B cell (primary cell): ENCODE results near the gene MAPRE2. TPM values are rescaled to one million over a fixed set of nuclear protein-coding genes. Genes with fewer than 3 reads are reported as not detected.

ENCODE experiments used
- ATAC-seq: fragments of 200-7000 bp; cut with Tn5 transposase; one replicate; pipeline ENCODE4 v1.10.0; 2021; ENCODE audit warnings: low read depth, mild to moderate bottlenecking, moderate number of reproducible peaks, moderate library complexity
- CTCF ChIA-PET: fragments of 350-600 bp; sonication (Branson Sonifier 250); formaldehyde crosslinking; loops from one replicate; lab custom pipeline; 2021; ENCODE audit warnings: antibody characterized with exemption, inconsistent platforms; lab: Charles Lee
- POLR2A ChIA-PET: fragments of 350-600 bp; sonication (Branson Sonifier 250); formaldehyde crosslinking; loops from one replicate; lab custom pipeline; 2021; ENCODE audit warnings: antibody characterized with exemption; lab: Charles Lee
- DNase-seq: peaks from one replicate; pipeline ENCODE4 v3.0.0; 2013
- H2AFZ ChIP-seq: 2 replicates; pipeline ENCODE4 v1.6.1; 2012; ENCODE audit warnings: mild to moderate bottlenecking, low read depth, low read length; ENCODE audit not compliant: insufficient read depth, poor library complexity, severe bottlenecking
- H3K27ac ChIP-seq, 2 donors: 1 replicate in 1 of 2; 2 replicates in 1 of 2; pipeline ENCODE4 v1.5.1; 2012 to 2013; ENCODE audit warnings: low read length in 2 of 2, mild to moderate bottlenecking in 2 of 2, moderate library complexity in 1 of 2
- H3K27me3 ChIP-seq, 4 experiments: fragments of 200-600 bp in 1 of 4; sonication (generic) in 1 of 4; replicated peaks in 1 of 4; 1 replicate in 2 of 4; 2 replicates in 2 of 4; pipeline versions ENCODE4 v1.6.1 to v1.7.0; 2013 to 2016; ENCODE audit warnings: low read length in 3 of 4, mild to moderate bottlenecking in 2 of 4, mixed read lengths in 1 of 4, moderate library complexity in 1 of 4; ENCODE audit not compliant: insufficient read depth in 4 of 4, control insufficient read depth in 3 of 4; ENCODE audit errors: control extremely low read depth in 1 of 4
- H3K36me3 ChIP-seq, 2 experiments: replicated peaks in 1 of 2; 1 replicate in 1 of 2; 2 replicates in 1 of 2; pipeline versions ENCODE4 v1.6.1 to v1.7.1; 2013; ENCODE audit warnings: low read length in 1 of 2; ENCODE audit not compliant: insufficient read depth in 2 of 2, control insufficient read depth in 1 of 2; ENCODE audit errors: control extremely low read depth in 1 of 2, extremely low read depth in 1 of 2
- H3K4me1 ChIP-seq, 2 donors: fragments of 200-600 bp in 1 of 2; sonication (generic) in 1 of 2; 1 replicate in 1 of 2; 2 replicates in 1 of 2; pipeline versions ENCODE4 v1.5.1 to v1.6.1; 2013 to 2017; ENCODE audit warnings: low read length in 2 of 2; ENCODE audit not compliant: control insufficient read depth in 2 of 2, insufficient read depth in 2 of 2
- H3K4me2 ChIP-seq: replicated peaks from 2 replicates; pipeline ENCODE3; 2012; ENCODE audit warnings: mild to moderate bottlenecking, low read depth, low read length; ENCODE audit not compliant: poor library complexity, severe bottlenecking
- H3K4me3 ChIP-seq, 5 experiments: fragments of 200-600 bp in 1 of 5; sonication (generic) in 1 of 5; 1 replicate in 3 of 5; 2 replicates in 2 of 5; pipeline versions ENCODE4 v1.5.1 to v1.7.0; 2011 to 2016; ENCODE audit warnings: low read length in 4 of 5, mild to moderate bottlenecking in 4 of 5, low read depth in 2 of 5, control low read depth in 1 of 5, moderate library complexity in 1 of 5; ENCODE audit not compliant: insufficient read depth in 1 of 5; ENCODE audit errors: control extremely low read depth in 1 of 5, extremely low read depth in 1 of 5
- H3K79me2 ChIP-seq: fragments of 200-600 bp; sonication (generic); one replicate; pipeline ENCODE4 v1.6.0; 2016; ENCODE audit warnings: low read length; ENCODE audit not compliant: control insufficient read depth, insufficient read depth
- H3K9ac ChIP-seq: fragments of 200-600 bp; sonication (generic); 2 replicates; pipeline ENCODE4 v1.6.1; 2017; ENCODE audit warnings: mild to moderate bottlenecking, low read length, moderate library complexity
- H3K9me3 ChIP-seq, 3 donors: one replicate each; pipeline versions ENCODE4 v1.6.1 to v1.7.1; 2013; ENCODE audit warnings: low read length in 2 of 3; ENCODE audit not compliant: control insufficient read depth in 2 of 3, insufficient read depth in 1 of 3; ENCODE audit errors: control extremely low read depth in 1 of 3
- H4K20me1 ChIP-seq: 2 replicates; pipeline ENCODE4 v1.6.0; 2012; ENCODE audit warnings: mild to moderate bottlenecking, low read length; ENCODE audit not compliant: insufficient read depth, control insufficient read depth, poor library complexity, severe bottlenecking
- H3K27ac Mint-ChIP-seq: one replicate; pipeline ENCODE4 v1.8.0; 2021; ENCODE audit warnings: mixed read lengths
- H3K27me3 Mint-ChIP-seq: one replicate; pipeline ENCODE4 v1.8.0; 2021; ENCODE audit warnings: mixed read lengths
- H3K4me1 Mint-ChIP-seq: one replicate; pipeline ENCODE4 v1.8.0; 2021; ENCODE audit warnings: mixed read lengths
- H3K4me3 Mint-ChIP-seq: one replicate; pipeline ENCODE4 v1.8.0; 2021; ENCODE audit warnings: mixed read lengths
- H3K9me3 Mint-ChIP-seq: one replicate; pipeline ENCODE4 v1.8.0; 2022; ENCODE audit warnings: mixed read lengths; ENCODE audit not compliant: insufficient read depth
- EZH2 ChIP-seq: IDR thresholded peaks from 2 replicates; pipeline ENCODE4 v1.6.1; 2012; ENCODE audit warnings: borderline replicate concordance, low read depth, mild to moderate bottlenecking, moderate library complexity, low read length; ENCODE audit not compliant: insufficient read depth, poor library complexity, severe bottlenecking
- WGBS: methylation state at CpG from one replicate; pipeline ENCODE4 v1.1.5; 2013; ENCODE audit warnings: missing lambda C conversion rate; ENCODE audit not compliant: insufficient coverage; 5-methylcytosine and 5-hydroxymethylcytosine counted together
- intact Hi-C: fragments of 100-400 bp; cut with micrococcal nuclease; formaldehyde crosslinking; loops from one replicate; pipeline ENCODE4 v1.10.0; 2022
- polyA plus RNA-seq: library from polyadenylated mRNA; depleted of rRNA; stranded (reverse); fragments of >200 nt; gene quantifications from 2 replicates; pipeline ENCODE4 v1.2.3, GENCODE V29; 2012
- total RNA-seq, 2 donors: library from RNA; stranded (reverse); fragments of 120-200 nt in 1 of 2; gene quantifications; 1 replicate in 1 of 2; 2 replicates in 1 of 2; pipeline versions ENCODE4 v1.2.3 to v1.2.4, GENCODE V29; 2013 to 2022
- TF ChIP-seq, protein P1 (sequence below): fragments of 200-600 bp; IDR thresholded peaks from one replicate; pipeline ENCODE4 v1.8.0; 2022; ENCODE audit warnings: antibody characterized with exemption, mild to moderate bottlenecking

The MAPRE2 gene
- total and polyA plus RNA-seq, 2 donors (not counting 1 experiment from before 2014, with no cell fraction given): 36.7 to 63.3 TPM

DNA sequence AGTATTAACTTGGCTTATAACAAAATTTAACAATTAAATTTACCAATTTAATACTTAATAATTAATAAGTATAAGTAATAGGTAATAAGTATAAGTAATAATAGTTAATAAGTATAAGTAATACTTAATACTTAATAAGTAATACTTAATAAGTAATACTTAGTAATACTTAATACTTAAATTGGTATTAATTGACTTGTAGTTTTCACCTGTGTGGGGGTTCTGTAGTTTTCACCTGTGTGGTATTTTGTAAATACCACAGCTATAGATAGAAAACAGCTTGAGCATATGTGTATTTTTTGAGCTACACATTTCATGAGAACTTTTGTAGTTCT lies 55.4 kb downstream of the MAPRE2 start:
- Histone ChIP-seq H3K27ac (no peak overlapping the region), H3K36me3 (peaks cover 0 to 31% of the 10 kb centered on the region in 2 experiments), H3K79me2 (peaks cover 59% of the 10 kb centered on the region), H4K20me1 (peaks cover 11% of the 10 kb centered on the region), H3K9ac (no peak overlapping the region), H3K4me1 (no peaks in the 10 kb centered on the region), H3K27me3 (no peaks in the 10 kb centered on the region), H2AFZ (no peak overlapping the region), H3K4me3 (no peak overlapping the region), H3K9me3 (no peaks in the 10 kb centered on the region), H3K4me2 (no peak overlapping the region)
- ATAC-seq (no peak), DNase-seq (no peak)
- no peaks in the 10 kb centered on the region for H3K9me3 Mint-ChIP-seq
- no peak overlapping the region for H3K27ac Mint-ChIP-seq
- H3K4me1 Mint-ChIP-seq: peaks cover 23% of the 10 kb centered on the region
- H3K4me3 Mint-ChIP-seq: no peak overlapping the region
- intact Hi-C loops: no loop called here
- POLR2A ChIA-PET: no interaction called here
- TF ChIP-seq, protein P1, sequence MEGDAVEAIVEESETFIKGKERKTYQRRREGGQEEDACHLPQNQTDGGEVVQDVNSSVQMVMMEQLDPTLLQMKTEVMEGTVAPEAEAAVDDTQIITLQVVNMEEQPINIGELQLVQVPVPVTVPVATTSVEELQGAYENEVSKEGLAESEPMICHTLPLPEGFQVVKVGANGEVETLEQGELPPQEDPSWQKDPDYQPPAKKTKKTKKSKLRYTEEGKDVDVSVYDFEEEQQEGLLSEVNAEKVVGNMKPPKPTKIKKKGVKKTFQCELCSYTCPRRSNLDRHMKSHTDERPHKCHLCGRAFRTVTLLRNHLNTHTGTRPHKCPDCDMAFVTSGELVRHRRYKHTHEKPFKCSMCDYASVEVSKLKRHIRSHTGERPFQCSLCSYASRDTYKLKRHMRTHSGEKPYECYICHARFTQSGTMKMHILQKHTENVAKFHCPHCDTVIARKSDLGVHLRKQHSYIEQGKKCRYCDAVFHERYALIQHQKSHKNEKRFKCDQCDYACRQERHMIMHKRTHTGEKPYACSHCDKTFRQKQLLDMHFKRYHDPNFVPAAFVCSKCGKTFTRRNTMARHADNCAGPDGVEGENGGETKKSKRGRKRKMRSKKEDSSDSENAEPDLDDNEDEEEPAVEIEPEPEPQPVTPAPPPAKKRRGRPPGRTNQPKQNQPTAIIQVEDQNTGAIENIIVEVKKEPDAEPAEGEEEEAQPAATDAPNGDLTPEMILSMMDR: no peak
- no peak for TF ChIP-seq EZH2
- H3K27me3 Mint-ChIP-seq: no peaks in the 10 kb centered on the region
- CTCF ChIA-PET: interaction anchor here (1.0 to 1.4 kb wide), 2 partner anchors 14 to 68 kb away, joined by 3 read pairs; no protein-coding TSS in a partner anchor

DNA sequence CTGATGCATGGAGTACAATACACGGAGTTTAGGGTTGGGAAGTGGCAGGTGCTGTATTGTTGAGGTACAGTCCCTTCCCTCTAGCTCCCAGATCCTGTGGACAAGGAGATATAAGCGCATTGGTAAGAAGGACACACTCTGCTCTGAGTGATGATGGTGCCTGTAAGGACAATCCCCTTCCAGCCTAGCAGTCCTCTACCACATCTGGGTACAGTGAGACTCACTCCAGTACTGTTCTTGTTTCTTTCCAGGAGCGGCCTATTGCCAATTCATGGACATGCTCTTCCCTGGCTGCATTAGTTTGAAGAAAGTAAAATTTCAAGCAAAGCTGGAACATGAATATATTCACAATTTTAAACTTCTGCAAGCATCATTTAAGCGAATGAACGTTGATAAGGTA lies 56.0 kb downstream of the MAPRE2 start:
- POLR2A ChIA-PET: no interaction called here
- DNase-seq (no peak), ATAC-seq (no peak)
- Histone ChIP-seq H4K20me1 (peaks cover 11% of the 10 kb centered on the region), H3K4me1 (no peaks in the 10 kb centered on the region), H3K27me3 (no peaks in the 10 kb centered on the region), H3K4me3 (no peak overlapping the region), H3K4me2 (no peak overlapping the region), H3K9me3 (no peaks in the 10 kb centered on the region), H3K79me2 (peaks cover 53% of the 10 kb centered on the region), H2AFZ (no peak overlapping the region), H3K9ac (no peak overlapping the region), H3K36me3 (peaks cover 0 to 35% of the 10 kb centered on the region in 2 experiments), H3K27ac (no peak overlapping the region)
- no peak overlapping the region for H3K27ac Mint-ChIP-seq
- H3K4me3 Mint-ChIP-seq: no peak overlapping the region
- CTCF ChIA-PET: interaction anchor here (1.4 kb wide), 1 partner anchor 68 kb away, joined by 3 read pairs; no protein-coding TSS in a partner anchor
- WGBS: no CpG with 5 or more reads among the region's 5 CpGs
- H3K9me3 Mint-ChIP-seq: no peaks in the 10 kb centered on the region
- no peak for TF ChIP-seq EZH2
- TF ChIP-seq, protein P1: no peak
- intact Hi-C loops: no loop called here
- H3K27me3 Mint-ChIP-seq: no peaks in the 10 kb centered on the region
- H3K4me1 Mint-ChIP-seq: peaks cover 23% of the 10 kb centered on the region
